GM18951 (cell line): ENCODE data around the gene C22orf31.
"Not testable (repeated sequence)": the region's sequence is repeated elsewhere in the genome, so short reads cannot be mapped to it uniquely, and the experiment has no call there.

Experiments used
- POLR2A ChIP-seq: IDR thresholded peaks from 4 replicates; pipeline ENCODE4 v1.6.1; 2011; ENCODE audit warnings: mild to moderate bottlenecking; ENCODE audit not compliant: insufficient read length, insufficient read depth; ENCODE audit errors: extremely low read depth
- in situ Hi-C: fragments of 300-500 bp; cut with MboI; formaldehyde crosslinking; loops from one replicate; pipeline ENCODE4 v1.12.0; 2022; ENCODE audit warnings: low sequenced_read_pairs, mixed read lengths, inconsistent platforms; ENCODE audit not compliant: unreplicated experiment

C22orf31 gene

GRCh38 chr22:29092243-29092642 is 30.6 kb upstream of the C22orf31 start:
- in situ Hi-C loops, result no loop called here
- no peak for TF ChIP-seq POLR2A

GRCh38 chr22:29090039-29090438 is 28.4 kb upstream of the C22orf31 start:
- in situ Hi-C loops, result no loop called here
- TF ChIP-seq POLR2A, result no peak

GRCh38 chr22:29089507-29089906 is 27.9 kb upstream of the C22orf31 start:
- in situ Hi-C loops, result no loop called here
- TF ChIP-seq POLR2A, result no peak

GRCh38 chr22:29088809-29089208 is 27.2 kb upstream of the C22orf31 start:
- no peak for TF ChIP-seq POLR2A
- in situ Hi-C loops, result no loop called here

- no peak for TF ChIP-seq POLR2A
- in situ Hi-C loops, result no loop called here
These were observed 25.4 kb upstream of the C22orf31 start for GRCh38 chr22:29087012-29087411.

GRCh38 chr22:29083933-29084591 is 22.4 kb upstream of the C22orf31 start:
- no peak for TF ChIP-seq POLR2A
- in situ Hi-C loops, result no loop called here

DNA sequence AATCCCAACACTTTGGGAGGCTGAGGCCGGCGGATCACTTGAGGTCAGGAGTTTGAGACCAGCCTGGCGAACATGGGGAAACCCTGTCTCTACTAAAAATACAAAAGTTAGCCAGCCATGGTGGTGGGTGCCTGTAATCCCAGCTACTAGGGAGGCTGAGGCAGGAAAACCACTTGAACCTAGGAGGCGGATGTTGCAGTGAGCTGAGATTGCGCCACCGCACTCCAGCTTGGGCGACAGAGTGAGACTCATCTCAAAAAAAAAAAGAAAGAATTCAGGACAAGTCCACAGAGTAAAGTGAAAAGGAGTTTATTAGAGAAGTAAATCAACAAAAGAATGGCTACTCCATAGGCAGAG is 21.9 kb upstream of the C22orf31 start:
- in situ Hi-C loops, result not testable (repeated sequence)

DNA sequence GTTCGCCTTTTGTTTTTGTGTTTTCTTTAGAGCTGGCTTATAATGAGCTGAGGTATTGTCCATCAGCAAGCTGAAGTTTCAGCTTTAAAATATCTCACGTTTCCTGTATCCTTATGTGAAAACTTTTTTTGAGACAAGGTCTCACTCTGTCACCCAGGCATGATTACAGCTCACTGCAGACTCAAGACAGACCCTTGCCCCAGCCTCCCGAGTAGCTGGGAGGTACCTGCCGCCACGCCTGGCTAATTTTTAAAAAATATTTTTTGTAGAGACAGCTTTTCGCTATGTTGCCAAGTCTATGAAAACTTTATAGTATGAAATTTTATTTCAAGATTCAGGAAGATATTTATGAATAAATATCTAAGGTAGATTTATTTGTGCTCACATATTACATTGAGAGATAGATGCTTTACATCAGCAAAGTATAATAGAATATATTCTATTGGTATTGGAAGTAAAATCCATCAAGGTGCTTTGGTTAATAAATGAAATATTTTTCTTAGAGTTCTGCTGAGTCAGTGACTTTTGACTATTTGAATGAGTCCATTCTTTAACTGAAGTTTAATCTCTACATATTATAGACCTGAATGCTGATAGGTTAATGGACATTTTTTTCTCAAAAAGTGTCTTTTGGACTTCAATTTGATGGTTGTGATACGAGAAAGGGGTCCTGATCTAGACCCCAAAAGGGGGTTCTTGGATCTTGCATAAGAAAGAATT is 21.4 kb upstream of the C22orf31 start:
- in situ Hi-C loops, result no loop called here
- no peak for TF ChIP-seq POLR2A

GRCh38 chr22:29081517-29082236 is 20.0 kb upstream of the C22orf31 start:
- TF ChIP-seq POLR2A, result no peak
- in situ Hi-C loops, result no loop called here

DNA sequence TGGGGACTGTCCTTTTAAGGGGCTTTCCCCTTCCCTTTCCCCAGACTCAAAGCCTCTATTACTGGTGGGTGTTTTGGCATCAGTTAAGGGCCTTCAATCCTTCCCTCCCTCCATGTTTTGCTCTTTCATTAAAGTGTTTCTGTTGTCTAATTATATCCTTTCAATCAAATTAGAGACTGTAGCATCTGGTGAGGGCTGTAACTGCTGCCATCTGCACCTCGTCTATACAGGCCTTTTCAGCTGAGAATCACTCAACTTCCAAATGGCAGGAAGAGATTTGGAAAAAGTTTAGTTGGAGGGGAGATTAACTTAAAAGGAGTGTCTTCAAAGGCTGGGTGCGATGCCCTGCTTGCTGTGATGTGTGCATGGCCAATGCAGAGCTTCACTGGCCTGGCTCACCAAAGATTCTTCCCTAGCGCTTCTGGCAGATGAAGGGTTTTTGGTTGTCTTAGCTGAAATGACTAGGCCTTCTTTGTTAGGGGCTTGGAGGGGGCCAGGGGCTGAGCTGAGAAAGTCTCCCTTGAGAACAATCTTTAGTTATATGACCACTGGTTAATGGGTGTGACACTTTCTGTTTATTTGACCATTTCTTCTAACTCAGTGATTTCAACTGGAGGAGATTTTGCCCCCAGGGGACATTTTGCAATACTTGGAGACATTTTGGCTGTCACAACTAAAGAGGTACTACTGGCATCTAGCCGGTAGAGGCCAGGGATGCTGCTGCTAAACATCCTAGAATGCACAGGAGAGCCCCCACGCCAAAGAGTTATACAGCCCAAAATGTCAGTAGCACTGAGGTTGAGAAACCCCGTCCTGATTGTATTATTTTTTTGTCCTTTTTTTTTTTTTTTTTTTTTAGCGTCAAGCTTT is 18.7 kb upstream of the C22orf31 start:
- in situ Hi-C loops, result no loop called here
- no peak for TF ChIP-seq POLR2A

GRCh38 chr22:29079218-29079901 is 17.7 kb upstream of the C22orf31 start:
- in situ Hi-C loops, result no loop called here
- no peak for TF ChIP-seq POLR2A

DNA sequence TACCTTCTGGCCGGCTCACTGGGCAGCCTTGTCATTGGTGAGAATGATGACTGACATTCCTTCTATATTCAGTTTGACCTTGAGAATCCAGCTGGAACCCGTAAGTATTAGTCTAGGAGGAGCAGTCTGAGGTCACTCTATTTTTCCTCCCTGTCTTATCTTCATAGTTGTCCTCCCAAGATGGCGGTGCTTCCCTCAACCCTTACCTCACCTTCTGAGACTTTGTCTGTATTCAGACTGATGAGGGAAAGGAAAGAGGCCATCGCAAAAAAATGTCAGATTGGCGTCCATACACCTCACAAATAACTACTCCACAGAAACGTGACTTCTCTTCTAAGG is 17.2 kb upstream of the C22orf31 start:
- in situ Hi-C loops, result no loop called here
- no peak for TF ChIP-seq POLR2A
